ENCODE results near the gene FLNB.

Gene FLNB, protein sequence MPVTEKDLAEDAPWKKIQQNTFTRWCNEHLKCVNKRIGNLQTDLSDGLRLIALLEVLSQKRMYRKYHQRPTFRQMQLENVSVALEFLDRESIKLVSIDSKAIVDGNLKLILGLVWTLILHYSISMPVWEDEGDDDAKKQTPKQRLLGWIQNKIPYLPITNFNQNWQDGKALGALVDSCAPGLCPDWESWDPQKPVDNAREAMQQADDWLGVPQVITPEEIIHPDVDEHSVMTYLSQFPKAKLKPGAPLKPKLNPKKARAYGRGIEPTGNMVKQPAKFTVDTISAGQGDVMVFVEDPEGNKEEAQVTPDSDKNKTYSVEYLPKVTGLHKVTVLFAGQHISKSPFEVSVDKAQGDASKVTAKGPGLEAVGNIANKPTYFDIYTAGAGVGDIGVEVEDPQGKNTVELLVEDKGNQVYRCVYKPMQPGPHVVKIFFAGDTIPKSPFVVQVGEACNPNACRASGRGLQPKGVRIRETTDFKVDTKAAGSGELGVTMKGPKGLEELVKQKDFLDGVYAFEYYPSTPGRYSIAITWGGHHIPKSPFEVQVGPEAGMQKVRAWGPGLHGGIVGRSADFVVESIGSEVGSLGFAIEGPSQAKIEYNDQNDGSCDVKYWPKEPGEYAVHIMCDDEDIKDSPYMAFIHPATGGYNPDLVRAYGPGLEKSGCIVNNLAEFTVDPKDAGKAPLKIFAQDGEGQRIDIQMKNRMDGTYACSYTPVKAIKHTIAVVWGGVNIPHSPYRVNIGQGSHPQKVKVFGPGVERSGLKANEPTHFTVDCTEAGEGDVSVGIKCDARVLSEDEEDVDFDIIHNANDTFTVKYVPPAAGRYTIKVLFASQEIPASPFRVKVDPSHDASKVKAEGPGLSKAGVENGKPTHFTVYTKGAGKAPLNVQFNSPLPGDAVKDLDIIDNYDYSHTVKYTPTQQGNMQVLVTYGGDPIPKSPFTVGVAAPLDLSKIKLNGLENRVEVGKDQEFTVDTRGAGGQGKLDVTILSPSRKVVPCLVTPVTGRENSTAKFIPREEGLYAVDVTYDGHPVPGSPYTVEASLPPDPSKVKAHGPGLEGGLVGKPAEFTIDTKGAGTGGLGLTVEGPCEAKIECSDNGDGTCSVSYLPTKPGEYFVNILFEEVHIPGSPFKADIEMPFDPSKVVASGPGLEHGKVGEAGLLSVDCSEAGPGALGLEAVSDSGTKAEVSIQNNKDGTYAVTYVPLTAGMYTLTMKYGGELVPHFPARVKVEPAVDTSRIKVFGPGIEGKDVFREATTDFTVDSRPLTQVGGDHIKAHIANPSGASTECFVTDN (N-terminal part only)
- 69.7 to 231 (median 184) reads per million in 17 experiments for total RNA-seq

- peak; percentile 83 to 96 (median 92) for DNase-seq
Observed at GRCh38 chr3:58008141-58009025, at the start of gene FLNB. TSS of gene FLNB (plus strand) at chr3:58008422. CDS start at chr3:58008565, 143 bp downstream.

GRCh38 chr3:57958642-57959422 is 49.4 kb upstream of the FLNB start:
- DNase-seq: peak in 1 of 4 experiments; percentile 68

GRCh38 chr3:57959423-57960173 is 48.6 kb upstream of the FLNB start:
- DNase-seq: peak; percentile 79 to 92 (median 88)

GRCh38 chr3:57960174-57960505 is 48.1 kb upstream of the FLNB start:
- DNase-seq: no peak

- no peak for DNase-seq
Observed at GRCh38 chr3:57961177-57961827, 46.9 kb upstream of the FLNB start.

DNA sequence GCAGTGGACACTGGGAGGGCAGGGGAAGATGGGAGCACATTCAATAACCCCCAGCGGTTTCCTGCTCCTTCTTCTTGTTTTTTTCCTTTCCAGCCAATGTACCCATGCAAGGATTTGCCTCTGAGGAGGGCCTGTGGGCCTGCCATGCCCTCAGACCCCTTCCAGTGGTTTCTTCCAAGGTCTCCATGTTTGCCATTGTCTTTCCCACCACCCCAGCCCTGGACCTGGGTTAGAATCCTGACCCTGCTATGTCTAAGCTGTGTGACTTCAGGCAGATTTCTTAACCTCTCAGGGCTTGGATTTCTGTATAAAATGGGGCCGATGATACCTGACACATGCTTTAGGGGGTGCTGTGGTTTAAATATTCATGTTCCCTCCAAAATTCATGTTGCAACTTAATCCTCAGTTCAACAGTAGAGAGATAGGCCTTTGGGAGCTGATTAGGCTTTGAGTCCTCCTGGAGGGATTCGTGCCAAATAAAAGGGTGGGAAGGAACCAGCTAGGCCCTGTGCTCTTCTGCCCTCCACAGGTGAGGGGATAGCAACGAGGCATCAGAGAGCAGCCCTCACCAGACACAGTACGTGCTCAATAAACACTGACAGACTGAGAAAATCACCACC is 46.3 kb upstream of the FLNB start:
- DNase-seq: peak; percentile 39 to 71 (median 52)

DNA sequence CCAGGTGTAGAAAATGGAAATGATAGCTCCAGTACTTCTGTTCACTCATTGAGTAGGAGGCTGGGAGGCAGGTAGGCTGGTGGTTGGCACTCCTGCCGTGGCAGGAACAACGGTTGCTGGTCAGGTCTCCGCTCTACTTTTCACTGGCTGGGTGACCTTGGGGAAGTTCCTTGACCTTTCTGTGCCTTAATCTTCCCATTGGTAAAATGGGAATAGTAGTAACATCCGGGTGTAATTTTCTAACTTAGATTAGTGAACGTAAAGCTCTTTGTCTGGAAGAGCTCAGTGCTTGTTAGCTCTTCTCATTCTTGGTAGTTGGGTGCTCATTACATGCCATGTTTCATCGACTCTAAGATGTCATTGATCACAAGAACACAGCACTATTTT is 45.8 kb upstream of the FLNB start:
- DNase-seq: no peak

DNA sequence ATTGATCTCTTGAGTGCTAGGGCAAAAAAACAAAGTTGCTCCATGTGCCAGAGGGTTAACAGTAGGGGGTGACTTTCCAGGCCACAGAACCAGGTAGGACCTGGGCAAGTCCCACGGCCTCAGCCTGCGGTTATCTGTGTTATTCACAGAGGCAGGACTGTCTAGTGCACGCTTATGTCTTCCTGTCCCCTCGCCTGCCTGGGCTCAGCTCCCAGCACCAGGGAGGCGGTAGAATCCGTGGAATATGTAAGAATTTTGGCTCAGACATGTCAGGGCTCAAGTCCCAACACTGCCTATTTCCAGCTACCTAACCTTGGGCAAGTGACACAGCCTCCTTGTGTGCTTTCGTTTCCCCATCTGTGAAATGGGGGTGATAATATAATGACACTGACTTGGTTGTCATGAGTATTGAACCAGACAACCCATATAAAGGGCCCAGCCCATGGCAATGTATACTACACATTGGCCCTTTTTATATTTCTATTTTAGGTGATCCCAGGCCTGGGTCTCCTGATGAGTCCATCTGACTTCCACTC is 44.3 kb upstream of the FLNB start:
- no peak for DNase-seq

DNA sequence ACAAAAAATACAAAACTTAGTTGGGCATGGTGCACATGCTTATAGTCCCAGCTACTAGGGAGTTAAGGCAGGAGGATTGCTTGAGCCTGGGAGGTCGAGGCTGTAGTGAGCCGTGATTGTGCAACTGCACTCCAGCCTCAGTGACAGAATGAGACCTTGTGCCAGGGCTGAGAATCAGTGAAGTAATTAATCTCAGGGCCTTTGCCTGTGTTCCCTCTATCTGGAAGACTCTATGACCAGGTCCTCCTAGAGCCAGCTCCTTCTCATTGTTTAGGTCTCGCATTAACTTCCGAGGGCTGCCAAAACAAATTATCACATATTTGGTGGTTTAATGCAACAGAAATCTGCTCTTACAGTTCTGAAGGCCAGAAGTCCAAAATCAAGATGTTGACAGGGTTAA is 41.4 kb upstream of the FLNB start:
- no peak for DNase-seq

GRCh38 chr3:57967590-57967989 is 40.6 kb upstream of the FLNB start:
- no peak for DNase-seq

DNA sequence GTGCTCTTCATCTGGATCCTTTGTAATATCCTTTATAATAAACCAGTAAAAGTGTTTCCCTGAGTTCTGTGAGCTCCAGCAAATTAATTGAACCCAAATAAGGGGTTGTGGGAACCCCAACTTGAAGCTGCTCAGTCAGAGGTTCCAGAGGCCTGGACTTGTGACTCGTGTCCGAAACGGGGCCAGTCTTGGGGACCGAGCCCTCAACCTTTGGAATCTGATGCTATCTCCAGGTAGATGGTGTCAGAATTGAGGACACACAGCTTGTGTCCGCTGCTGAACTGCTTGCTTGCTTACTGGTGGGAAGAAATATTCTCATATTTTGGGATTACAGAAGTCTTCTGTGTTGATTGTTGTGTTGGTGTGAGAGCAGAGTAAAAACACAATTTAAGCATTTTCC is 39.7 kb upstream of the FLNB start:
- no peak for DNase-seq

- peak in 1 of 4 experiments; percentile 0 for DNase-seq
Observed at GRCh38 chr3:57971975-57972374, 36.2 kb upstream of the FLNB start.

DNA sequence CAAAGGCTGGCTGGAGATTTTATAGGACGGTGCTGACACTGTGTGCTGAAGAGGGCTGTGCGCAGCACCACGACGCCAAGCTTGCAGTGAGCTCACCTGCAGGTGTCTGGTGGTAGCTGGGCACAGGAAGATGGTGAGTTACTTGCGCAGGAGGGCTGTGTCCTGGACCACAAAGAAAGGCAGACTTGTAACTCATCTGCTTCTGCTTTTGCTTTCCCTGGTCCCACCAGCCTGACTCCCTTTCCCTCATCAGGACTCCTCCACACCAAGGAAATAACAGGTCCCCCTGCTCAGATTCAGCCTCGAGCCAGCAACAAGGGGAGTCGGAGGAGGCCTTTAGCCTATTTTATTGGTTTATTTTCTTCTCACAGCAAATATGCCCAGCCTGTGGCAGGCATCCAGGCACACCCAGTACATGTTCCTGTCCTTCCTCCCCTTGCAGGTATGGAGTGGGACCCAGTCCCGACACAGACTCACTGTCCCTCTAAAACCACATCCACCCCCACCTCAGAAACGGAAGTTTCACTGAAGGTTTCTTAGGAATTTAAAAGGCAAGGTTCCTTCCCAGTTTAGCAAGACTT is 35.6 kb upstream of the FLNB start:
- peak in 2 of 4 experiments; percentile 0 to 22 for DNase-seq

DNA sequence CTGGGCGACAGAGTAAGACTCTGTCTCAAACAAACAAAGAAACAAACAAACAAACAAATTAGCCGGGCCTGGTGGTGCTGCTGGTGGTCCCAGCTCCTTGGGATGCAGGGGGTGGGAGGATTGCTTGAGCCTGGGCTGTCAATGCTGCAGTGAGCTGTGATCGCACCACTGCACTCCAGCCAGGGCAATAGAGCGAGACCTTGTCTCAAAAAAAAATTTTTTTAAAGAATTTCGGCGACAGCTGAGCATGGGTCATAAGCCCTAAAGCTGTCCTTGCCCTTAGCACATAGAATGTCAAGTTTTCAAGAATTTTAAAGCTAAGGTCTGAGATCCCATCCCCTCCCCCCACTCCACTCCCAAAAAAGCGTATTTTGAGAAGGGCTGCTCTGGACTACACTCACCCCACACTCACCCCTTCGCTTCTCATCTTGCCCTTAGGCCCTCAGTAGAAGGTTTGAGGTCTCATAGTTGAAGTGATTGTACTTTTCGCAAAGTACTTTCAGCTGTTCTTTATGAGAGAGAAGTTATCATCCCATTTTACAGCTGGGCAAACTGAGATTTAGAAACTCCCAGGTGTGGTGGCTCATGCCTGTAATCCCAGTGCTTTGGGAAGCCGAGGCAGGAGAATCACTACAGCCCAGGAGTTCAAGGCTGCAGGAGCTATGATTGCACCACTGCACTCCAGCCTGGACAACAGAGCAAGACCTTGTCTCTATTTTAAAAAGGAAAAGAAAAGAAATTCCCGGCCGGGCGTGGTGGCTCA is 34.3 kb upstream of the FLNB start:
- DNase-seq: no peak

DNA sequence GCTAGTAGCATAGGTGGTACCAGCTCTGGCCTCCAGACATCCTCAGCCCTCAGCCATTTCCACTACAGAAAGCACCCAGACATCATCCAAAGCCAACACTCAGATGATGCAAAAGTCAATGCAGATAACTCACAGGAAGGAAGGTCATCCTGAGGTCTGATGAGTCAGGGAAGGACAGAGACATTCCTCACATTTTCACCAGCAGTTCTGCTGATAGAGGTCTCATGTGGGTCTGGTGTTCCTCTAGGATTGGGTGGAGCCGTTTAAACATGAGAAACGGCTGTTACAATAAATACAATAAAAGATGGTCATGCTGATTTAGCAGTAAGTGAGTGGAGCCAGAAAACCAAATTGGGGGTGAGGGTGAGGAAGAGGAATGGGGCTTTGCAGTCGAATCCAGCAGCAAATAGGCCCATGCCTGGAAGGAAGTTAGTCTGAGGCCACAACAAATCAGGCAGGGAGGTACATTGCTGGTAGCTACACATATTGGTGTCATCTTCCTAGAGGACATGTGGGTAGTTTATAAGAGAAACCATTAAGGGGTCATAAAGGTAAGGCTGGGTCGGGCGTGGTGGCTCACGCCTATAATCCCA is 33.3 kb upstream of the FLNB start:
- DNase-seq: peak; percentile 63 to 85 (median 76)

GRCh38 chr3:57977818-57978235 is 30.4 kb upstream of the FLNB start:
- no peak for DNase-seq

GRCh38 chr3:57978316-57978715 is 29.9 kb upstream of the FLNB start:
- DNase-seq: no peak

Data from suppressor macrophage (primary cell).